ENCODE data around the gene GABBR1. TPM values are rescaled to one million over a fixed set of nuclear protein-coding genes. Genes with fewer than 3 reads are reported as not detected.

Gene GABBR1
- total RNA-seq, 4 donors from 2014 or later, result 15.0 to 49.5 (median 20.6) TPM

GRCh38 chr6:29519291-29520010 lies 113.5 kb downstream of the GABBR1 start:
- peak in 1 of 2 donors; percentile 48 for DNase-seq (ENCODE audit: low spot score in 2 of 2)
- 84 to 87% methylated on average over 6 of the region's 6 CpGs for WGBS, 2 donors
- TF ChIP-seq CTCF (IDR thresholded peaks at IDR 0.05) (no peak), POLR2A (IDR thresholded peaks at IDR 0.05) (no peak)

GRCh38 chr6:29517728-29518440 lies 115.1 kb downstream of the GABBR1 start:
- 79 to 88% methylated on average over 6 of the region's 7 CpGs for WGBS, 2 donors
- DNase-seq (ENCODE audit: low spot score in 2 of 2), result peak in 1 of 2 donors; percentile 32
- intact Hi-C loops (cut with DNase I; ENCODE audit: low total_unique reads), result no loop called here
- TF ChIP-seq POLR2A (IDR thresholded peaks at IDR 0.05) (no peak), CTCF (IDR thresholded peaks at IDR 0.05) (no peak)
- H3K4me3 ChIP-seq (ENCODE audit: low read depth, poor library complexity, severe bottlenecking), result no peak overlapping the region

More at GRCh38 chr6:29519291-29520010, 113.5 kb downstream of the GABBR1 start:
- intact Hi-C loops (cut with DNase I; ENCODE audit: low total_unique reads), result no loop called here
- H3K4me3 ChIP-seq (ENCODE audit: low read depth, poor library complexity, severe bottlenecking), result no peak overlapping the region

DNA sequence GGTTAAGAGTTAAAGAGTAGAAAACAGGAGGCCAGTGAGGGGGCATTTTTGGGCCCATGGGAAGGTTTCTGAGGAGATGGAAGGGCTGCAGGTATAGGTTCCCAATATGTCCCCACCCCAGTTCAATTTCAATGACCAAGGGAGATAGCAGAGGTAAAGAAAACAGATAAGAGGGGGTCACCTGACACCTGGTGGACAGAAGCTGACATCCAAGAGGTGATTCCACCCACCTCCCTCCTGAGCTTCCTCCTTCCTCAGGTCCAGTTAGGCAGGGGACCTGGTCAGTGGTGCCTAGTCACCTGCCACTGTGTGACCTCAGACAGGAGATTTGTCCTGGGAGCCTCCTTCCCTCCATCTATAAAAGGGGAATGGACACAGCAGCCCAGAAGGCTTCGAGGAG lies 115.7 kb downstream of the GABBR1 start:
- TF ChIP-seq POLR2A (IDR thresholded peaks at IDR 0.05) (no peak), CTCF (IDR thresholded peaks at IDR 0.05) (no peak)
- no peak overlapping the region for H3K4me3 ChIP-seq (ENCODE audit: low read depth, poor library complexity, severe bottlenecking)
- 73 to 75% methylated on average over 1 of the region's 1 CpG for WGBS, 2 donors
- intact Hi-C loops (cut with DNase I; ENCODE audit: low total_unique reads), result no loop called here
- peak in 1 of 2 donors; percentile 26 for DNase-seq (ENCODE audit: low spot score in 2 of 2)

GRCh38 chr6:29516108-29516507 lies 116.9 kb downstream of the GABBR1 start:
- no peak overlapping the region for H3K4me3 ChIP-seq (ENCODE audit: low read depth, poor library complexity, severe bottlenecking)
- TF ChIP-seq CTCF (IDR thresholded peaks at IDR 0.05) (no peak), POLR2A (IDR thresholded peaks at IDR 0.05) (no peak)
- intact Hi-C loops (cut with DNase I; ENCODE audit: low total_unique reads), result no loop called here
- whole genome bisulfite sequencing, 2 donors, result 45 to 54% methylated on average over 6 of the region's 6 CpGs
- DNase-seq (ENCODE audit: low spot score in 2 of 2), result peak in 1 of 2 donors; percentile 49

- DNase-seq (ENCODE audit: low spot score in 2 of 2), result peak in 1 of 2 donors; percentile 54
- TF ChIP-seq CTCF (IDR thresholded peaks at IDR 0.05), result no peak
- TF ChIP-seq POLR2A (IDR thresholded peaks at IDR 0.05), result no peak
- intact Hi-C loops (cut with DNase I; ENCODE audit: low total_unique reads), result no loop called here
- WGBS, 2 donors, result 70 to 81% methylated on average over 2 of the region's 2 CpGs
- H3K4me3 ChIP-seq (ENCODE audit: low read depth, poor library complexity, severe bottlenecking), result no peak overlapping the region
These were observed 122.2 kb downstream of the GABBR1 start for GRCh38 chr6:29510746-29511300.
